MM.1S (cell line): ENCODE measurements around the gene AMZ2.

Experiments used
- EZH2 ChIP-seq: fragments of 300-600 bp; sonication (generic); optimal IDR thresholded peaks from 2 replicates; pipeline ENCODE3; 2017; ENCODE audit warnings: low read depth, mild to moderate bottlenecking, antibody characterized with exemption, low read length, mixed read lengths
- EZH2phosphoT487 ChIP-seq: fragments of 300-600 bp; sonication (generic); IDR thresholded peaks from 2 replicates; pipeline ENCODE4 v1.6.1; 2018; ENCODE audit warnings: antibody characterized with exemption, low read length
- TF ChIP-seq, protein P1 (sequence below): fragments of 300-600 bp; sonication (generic); IDR thresholded peaks from 2 replicates; pipeline ENCODE4 v1.5.1; 2016; ENCODE audit warnings: antibody characterized with exemption, low read length, mixed read lengths

DNA sequence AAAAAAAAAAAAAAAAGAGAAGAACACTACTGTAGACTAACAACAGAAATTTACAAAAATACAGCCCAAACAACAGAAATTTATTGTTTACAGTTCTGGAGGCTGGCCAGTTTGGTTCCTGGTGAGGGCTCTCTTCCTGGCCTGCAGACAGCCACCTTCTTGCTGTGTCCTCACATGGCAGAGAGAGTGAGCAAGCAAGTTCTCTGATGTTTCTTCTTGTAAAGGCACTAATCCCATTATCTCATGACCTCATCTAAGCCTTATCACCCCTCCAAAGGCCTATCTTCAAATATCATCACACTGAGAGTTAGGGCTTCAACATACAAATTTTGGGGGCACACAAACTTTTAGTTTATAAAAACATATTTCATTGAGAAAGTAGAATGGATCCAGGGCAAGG lies 50.8 kb downstream of the AMZ2 start:
- TF ChIP-seq, protein P1, sequence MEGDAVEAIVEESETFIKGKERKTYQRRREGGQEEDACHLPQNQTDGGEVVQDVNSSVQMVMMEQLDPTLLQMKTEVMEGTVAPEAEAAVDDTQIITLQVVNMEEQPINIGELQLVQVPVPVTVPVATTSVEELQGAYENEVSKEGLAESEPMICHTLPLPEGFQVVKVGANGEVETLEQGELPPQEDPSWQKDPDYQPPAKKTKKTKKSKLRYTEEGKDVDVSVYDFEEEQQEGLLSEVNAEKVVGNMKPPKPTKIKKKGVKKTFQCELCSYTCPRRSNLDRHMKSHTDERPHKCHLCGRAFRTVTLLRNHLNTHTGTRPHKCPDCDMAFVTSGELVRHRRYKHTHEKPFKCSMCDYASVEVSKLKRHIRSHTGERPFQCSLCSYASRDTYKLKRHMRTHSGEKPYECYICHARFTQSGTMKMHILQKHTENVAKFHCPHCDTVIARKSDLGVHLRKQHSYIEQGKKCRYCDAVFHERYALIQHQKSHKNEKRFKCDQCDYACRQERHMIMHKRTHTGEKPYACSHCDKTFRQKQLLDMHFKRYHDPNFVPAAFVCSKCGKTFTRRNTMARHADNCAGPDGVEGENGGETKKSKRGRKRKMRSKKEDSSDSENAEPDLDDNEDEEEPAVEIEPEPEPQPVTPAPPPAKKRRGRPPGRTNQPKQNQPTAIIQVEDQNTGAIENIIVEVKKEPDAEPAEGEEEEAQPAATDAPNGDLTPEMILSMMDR = no peak
- TF ChIP-seq EZH2 (no peak), EZH2phosphoT487 (no peak)
